HG03378 (cell line): Measurements from ENCODE around the gene ZNRF4.

ENCODE experiments used
- ATAC-seq: cut with Tn5 transposase; IDR thresholded peaks from one replicate; pipeline ENCODE4 v1.9.1; 2021; ENCODE audit warnings: mild to moderate bottlenecking, moderate library complexity; ENCODE audit not compliant: unreplicated experiment

ZNRF4 gene

GRCh38 chr19:5498830-5499550, 43.8 kb downstream of the ZNRF4 start:
- no peak for ATAC-seq

- ATAC-seq: no peak
Observed at GRCh38 chr19:5501907-5502306, 46.7 kb downstream of the ZNRF4 start.

- ATAC-seq: no peak
Observed at GRCh38 chr19:5503598-5503997, 48.4 kb downstream of the ZNRF4 start.

- ATAC-seq: no peak
Observed at GRCh38 chr19:5504114-5504513, 48.9 kb downstream of the ZNRF4 start.
